NCI-H2107 treated with DMSO at 0.1 percent for 48 hours (cell line): ENCODE data around the gene SGK2.
"Not testable (repeated sequence)": the region's sequence is repeated elsewhere in the genome, so short reads cannot be mapped to it uniquely, and the experiment has no call there.

Source experiments
- DNase-seq: peaks from one replicate; lab custom pipeline; 2025; ENCODE audit not compliant: unreplicated experiment; lab: John Stamatoyannopoulos, UW

SGK2 gene

DNA sequence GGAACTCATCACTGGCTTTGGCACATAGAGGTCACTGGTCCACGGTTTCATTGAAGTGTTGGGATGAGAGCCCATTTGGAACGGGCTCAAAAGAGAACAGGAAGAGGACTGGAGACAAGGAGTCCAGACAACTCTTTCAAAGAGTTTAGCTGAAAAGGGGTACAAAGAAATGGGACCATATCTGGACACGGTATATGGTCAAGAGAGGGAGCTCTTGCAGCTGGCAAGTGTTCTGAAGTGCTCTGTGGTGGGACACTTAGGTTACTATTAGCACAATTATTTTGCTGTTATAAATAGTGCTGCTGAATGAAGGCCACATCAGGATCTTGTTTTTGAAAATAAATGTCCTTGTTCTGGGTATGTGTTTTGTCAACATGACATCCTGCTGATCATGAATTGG, 4.6 kb downstream of the SGK2 start:
- no peak for DNase-seq

GRCh38 chr20:43563991-43564390, 5.2 kb downstream of the SGK2 start:
- DNase-seq, result no peak

DNA sequence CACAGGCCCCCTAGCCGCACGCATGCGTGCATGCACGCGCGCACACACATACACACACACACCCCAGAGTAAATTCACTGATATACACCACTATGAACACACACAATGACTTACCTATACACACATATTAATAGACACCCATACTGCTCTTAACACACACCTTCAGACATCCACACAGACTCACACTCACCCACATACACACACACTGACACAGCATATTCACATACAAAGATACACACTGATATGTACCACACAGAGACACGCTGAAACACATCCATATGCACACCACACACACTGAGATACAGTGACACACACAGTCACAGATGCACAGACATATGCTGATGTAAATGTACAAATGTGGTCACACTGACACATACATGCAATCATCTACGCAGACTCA, 5.6 kb downstream of the SGK2 start:
- no peak for DNase-seq

GRCh38 chr20:43564993-43565757, 6.3 kb downstream of the SGK2 start:
- DNase-seq, result no peak

DNA sequence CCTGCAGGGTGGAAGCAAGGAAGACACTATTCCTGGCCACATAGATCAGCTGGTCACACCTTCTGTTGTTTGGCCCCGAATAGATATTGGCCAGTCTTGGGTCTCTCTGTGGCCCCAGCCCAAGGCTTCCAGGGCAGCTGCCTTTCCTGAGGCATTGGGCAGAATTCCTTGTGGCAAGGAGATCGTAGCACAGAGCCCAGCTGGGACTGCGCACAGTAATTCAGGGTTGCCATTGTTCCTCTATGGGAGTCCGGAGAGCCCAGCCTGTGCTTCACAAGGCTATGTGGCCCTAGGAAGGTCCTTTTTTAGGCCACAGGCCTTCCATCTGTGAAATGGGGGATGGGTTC, 6.9 kb downstream of the SGK2 start:
- no peak for DNase-seq

- no peak for DNase-seq
Measured at GRCh38 chr20:43567477-43567876, 8.7 kb downstream of the SGK2 start.

DNA sequence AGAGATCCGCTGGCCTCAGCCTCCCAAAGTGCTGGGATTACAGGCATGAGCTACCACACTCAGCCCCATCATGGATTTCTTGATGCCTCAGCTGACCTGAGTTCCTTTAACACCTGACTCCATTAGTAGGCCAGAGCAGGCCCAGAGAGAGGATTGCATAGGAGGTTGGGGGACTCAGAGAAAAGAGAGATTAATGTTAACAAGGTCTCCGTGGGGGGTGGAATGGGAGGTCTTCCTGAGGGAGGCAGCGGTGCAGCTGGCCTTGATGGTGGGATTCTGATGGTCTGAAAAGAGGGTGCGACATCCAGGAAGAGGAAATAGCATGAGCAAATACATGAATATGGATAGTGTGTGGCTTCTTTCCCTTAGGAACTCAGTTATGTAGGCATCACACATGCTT, 9.9 kb downstream of the SGK2 start:
- no peak for DNase-seq

- DNase-seq, result no peak
Measured at GRCh38 chr20:43569282-43569681, 10.5 kb downstream of the SGK2 start.

GRCh38 chr20:43570496-43570895, 11.7 kb downstream of the SGK2 start:
- DNase-seq, result no peak

GRCh38 chr20:43571310-43571709, 12.5 kb downstream of the SGK2 start:
- DNase-seq, result no peak

DNA sequence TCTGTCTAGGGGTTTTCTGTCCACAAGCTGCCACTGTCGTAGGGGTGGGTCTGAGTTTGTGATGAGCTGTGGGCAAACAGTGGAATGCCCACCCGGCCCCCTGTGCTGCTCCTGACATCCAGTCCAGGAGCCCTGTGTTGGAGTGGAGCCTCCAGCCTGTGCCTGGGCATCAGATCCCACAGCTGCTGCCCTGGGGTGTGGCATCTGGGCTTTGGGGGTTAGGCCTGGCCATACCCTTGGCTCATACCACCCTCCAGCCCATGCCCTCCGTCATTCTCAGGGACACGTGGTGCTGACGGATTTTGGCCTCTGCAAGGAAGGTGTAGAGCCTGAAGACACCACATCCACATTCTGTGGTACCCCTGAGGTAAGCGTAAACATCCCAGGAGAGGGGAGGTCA, 12.9 kb downstream of the SGK2 start:
- DNase-seq, result no peak

DNA sequence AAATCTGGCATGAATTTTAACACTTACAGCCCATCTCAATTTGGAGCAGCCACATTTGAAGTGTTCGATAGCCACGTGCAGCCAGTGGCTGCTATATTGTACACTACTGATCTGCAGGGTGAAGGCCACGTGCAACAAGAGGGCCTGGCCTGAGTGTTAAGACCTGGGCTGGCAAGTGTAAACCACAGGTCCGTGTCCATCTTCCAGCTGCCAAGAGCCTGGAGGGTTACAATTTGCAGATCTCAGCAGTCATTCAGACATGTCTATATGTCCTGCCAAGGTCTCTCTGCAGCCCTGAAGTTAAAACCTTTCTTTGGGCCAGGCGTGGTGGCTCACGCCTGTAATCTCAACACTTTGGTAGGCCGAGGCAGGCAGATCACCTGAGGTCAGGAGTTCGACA, 14.1 kb downstream of the SGK2 start:
- no peak for DNase-seq

- no peak for DNase-seq
Measured at GRCh38 chr20:43576108-43576507, 17.3 kb downstream of the SGK2 start.

DNA sequence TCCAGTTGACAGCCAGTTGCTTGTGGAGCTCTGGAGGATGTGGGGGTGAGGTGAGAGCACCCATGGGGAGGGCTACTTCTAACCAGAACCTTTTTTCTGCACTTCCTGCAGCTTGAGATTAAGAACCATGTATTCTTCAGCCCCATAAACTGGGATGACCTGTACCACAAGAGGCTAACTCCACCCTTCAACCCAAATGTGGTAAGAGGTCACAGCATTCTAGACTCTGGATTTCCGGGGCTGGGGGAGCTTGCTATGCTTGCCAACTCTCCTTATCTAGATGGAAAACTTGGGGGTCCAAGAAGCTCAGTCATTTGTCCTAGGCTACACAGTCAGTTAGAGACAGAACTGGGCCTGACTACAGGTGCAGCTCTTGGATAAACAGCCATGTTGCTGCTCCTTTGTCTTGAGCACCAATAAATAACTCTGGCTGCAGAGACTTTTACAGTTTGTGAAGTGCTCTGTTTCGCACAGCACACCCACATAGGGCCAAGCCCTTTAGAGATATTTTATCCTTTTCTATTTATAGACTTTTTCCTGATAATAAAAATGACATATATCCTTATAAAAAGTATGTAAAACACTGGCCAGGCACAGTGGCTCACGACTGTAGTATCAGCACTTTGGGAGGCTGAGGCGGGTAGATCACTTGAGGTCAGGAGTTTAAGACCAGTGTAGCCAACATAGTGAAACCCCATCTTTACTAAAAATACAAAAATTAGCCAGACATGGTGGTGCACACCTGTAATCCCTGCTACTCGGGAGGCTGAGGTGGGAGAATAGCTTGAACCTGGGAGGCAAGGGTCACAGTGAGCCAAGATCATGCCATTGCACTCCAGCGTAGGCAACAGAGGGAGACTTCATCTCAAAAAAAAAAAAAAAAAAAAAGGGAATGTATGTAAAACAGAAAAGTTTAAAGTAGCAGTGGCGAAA, 21.3 kb downstream of the SGK2 start:
- DNase-seq, result no peak

GRCh38 chr20:43583133-43583864, 24.5 kb downstream of the SGK2 start:
- DNase-seq, result no peak

GRCh38 chr20:43583982-43584432, 25.2 kb downstream of the SGK2 start:
- DNase-seq, result peak; percentile 2

GRCh38 chr20:43584448-43585136, 25.8 kb downstream of the SGK2 start:
- no peak for DNase-seq

GRCh38 chr20:43586641-43587040, 27.8 kb downstream of the SGK2 start:
- DNase-seq, result no peak

DNA sequence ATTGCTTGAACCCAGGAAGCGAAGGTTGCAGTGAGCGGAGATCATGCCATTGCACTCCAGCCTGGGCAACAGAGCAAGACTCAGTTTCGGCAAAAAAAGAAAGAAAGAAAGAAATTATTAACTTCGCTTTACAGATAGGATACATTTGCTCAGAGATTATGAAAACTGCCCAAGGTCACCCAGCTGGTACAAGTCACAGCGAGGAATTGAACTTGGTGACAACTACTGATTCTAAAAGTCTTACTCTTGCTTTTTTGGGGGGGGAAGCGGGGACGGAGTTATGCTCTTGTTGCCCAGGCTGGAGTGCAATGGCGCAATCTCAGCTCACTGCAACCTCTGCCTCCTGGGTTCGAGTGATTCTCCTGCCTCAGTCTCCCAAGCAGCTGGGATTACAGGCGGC, 29.7 kb downstream of the SGK2 start:
- not testable (repeated sequence) for DNase-seq

DNA sequence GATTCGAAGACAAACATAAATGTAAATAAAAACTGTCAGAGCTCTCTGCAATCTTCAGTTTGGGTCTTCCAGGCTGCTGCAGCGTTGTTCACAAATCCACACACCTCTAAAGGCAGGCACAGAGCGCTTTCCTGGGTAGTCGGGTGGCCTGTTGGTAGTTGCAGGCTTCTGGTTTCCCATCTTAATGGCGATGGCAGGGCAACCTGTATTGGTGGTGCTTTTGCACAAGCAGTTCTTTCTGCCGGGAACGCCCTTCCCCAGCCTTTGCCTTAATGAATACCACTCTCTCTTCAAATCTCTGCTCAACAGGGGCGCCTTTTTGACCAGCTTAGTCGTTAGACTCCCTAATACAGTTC, 31.2 kb downstream of the SGK2 start:
- peak; percentile 11 for DNase-seq
